Right lobe of liver (tissue), 4 donors: ENCODE measurements around the gene PTPN1.

Experiments
- POLR2A ChIP-seq: fragments of 450-650 bp; IDR thresholded peaks from one replicate; pipeline ENCODE4 v1.6.1; 2017; ENCODE audit warnings: antibody characterized with exemption, mild to moderate bottlenecking
- TF ChIP-seq, protein P1 (sequence below), 4 donors: fragments of 200-600 bp in 3 of 4; fragments of 450-650 bp in 1 of 4; IDR thresholded peaks; one replicate each; pipeline versions ENCODE4 v1.5.1 to v1.8.0; 2016 to 2022; ENCODE audit warnings: antibody characterized with exemption in 4 of 4, mild to moderate bottlenecking in 2 of 4
- donor health status: DM: no; HTN: no; CAD: no.
- donor health status: DM: no; HTN: no; CAD: no.
- donor health status: DM: no; HTN: yes; CAD: no.

GRCh38 chr20:50593005-50593335 is 82.8 kb downstream of the PTPN1 start:
- TF ChIP-seq, protein P1, sequence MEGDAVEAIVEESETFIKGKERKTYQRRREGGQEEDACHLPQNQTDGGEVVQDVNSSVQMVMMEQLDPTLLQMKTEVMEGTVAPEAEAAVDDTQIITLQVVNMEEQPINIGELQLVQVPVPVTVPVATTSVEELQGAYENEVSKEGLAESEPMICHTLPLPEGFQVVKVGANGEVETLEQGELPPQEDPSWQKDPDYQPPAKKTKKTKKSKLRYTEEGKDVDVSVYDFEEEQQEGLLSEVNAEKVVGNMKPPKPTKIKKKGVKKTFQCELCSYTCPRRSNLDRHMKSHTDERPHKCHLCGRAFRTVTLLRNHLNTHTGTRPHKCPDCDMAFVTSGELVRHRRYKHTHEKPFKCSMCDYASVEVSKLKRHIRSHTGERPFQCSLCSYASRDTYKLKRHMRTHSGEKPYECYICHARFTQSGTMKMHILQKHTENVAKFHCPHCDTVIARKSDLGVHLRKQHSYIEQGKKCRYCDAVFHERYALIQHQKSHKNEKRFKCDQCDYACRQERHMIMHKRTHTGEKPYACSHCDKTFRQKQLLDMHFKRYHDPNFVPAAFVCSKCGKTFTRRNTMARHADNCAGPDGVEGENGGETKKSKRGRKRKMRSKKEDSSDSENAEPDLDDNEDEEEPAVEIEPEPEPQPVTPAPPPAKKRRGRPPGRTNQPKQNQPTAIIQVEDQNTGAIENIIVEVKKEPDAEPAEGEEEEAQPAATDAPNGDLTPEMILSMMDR (IDR thresholded peaks at IDR 0.05): no peak
- no peak for TF ChIP-seq POLR2A
